T-helper 1 cell (primary cell): ENCODE results near the gene GOLGA8T.
"Not testable (repeated sequence)": the region's sequence is repeated elsewhere in the genome, so short reads cannot be mapped to it uniquely, and the experiment has no call there.

Experiments used
- DNase-seq, 5 donors: peaks; one replicate each; pipeline ENCODE4 v3.0.0-alpha.2; 2012 to 2020

The GOLGA8T gene

DNA sequence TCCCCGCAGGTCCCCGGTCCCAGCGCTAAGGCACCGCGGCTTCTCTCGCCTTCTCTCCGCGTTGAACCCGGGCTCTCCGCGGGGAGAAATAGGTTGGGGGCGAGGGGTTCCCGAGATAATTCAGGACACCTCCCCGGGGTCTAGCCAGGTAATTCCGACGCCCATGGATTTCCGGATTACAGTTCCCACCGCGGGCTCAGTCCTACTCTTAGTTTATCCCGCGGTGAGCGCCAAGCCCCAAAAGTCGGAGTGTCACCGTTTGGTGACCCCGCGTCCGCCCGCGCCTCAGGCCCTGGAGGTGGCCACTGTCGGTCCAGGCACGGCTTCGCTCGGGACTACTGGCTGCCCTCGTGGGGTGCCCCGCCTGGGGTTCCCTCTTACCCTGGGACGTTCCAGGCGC is 56.8 kb downstream of the GOLGA8T start:
- DNase-seq: not testable (repeated sequence)

DNA sequence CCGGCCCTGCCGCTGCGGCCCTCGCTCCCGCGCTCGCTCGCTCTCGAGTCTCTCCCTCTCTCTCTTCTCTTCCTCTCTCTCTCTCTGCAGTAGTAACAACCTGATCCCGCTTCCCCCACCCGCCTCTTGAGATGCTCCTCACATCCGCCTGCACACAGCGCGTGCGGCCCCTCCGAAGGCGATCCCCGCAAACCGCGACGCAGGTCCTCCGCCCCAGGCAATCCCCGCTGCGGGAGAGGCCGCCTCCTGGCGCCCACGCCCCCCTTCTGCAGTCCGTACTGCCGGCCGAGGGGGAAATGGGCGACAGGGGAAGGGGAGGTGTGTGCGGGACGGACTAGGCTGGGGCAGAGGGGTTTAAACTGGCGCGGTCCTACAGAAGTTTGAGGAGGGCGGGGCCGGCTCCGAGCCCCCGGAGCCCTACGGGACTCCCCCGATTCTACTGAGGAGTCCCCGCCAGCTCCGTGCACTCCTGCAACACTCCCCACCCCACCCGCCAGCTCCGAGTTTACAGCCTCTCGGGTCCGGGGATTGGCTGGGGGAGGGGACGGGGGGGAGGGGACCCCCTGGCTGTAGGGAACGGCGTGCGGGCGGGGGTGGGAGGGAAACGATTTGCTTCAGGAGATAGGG is 57.4 kb downstream of the GOLGA8T start:
- DNase-seq: not testable (repeated sequence)

DNA sequence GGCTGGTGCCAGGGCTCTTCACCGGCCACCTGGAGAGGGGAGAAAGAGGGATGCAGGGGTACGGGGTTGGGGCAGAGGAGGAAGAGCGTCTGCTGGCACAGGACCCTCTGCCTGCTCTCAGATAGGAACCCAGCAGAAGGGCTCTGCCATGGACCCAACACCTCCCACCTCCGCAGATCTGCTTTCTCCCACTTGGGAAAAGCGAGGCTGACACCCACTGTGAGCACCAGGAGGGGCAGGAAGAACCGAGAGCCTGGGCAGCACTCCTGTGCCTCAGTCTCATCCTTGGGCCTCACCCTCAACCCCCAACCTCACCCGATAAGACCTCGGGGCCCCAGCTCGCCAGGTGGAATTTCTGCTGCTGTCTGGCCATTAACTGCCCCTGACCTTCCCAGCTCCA is 58.0 kb downstream of the GOLGA8T start:
- DNase-seq: not testable (repeated sequence)
